Measurements from ENCODE around the gene DNAJC11. TPM values are rescaled to one million over a fixed set of nuclear protein-coding genes. Genes with fewer than 3 reads are reported as not detected.
"Not testable (repeated sequence)": the region's sequence is repeated elsewhere in the genome, so short reads cannot be mapped to it uniquely, and the experiment has no call there.

Gene DNAJC11
- total RNA-seq, 1 donor from 2014 or later, result 74.1 TPM

- Mint-ChIP-seq H3K4me3 (ENCODE audit: unreplicated experiment) (no peak overlapping the region), H3K27me3 (ENCODE audit: unreplicated experiment) (peaks cover 4% of the 10 kb centered on the region)
- DNase-seq, result peak; percentile 23
Measured at GRCh38 chr1:6743189-6744101, 41.8 kb upstream of the DNAJC11 start.

GRCh38 chr1:6742676-6743188 is 41.1 kb upstream of the DNAJC11 start:
- not testable (repeated sequence) for H3K27ac Mint-ChIP-seq (ENCODE audit: unreplicated experiment); H3K27me3 Mint-ChIP-seq (ENCODE audit: unreplicated experiment)

More at GRCh38 chr1:6743189-6744101, 41.8 kb upstream of the DNAJC11 start:
- TF ChIP-seq CTCF (IDR thresholded peaks at IDR 0.05; ENCODE audit: partially characterized antibody, unreplicated experiment), result no peak
- H3K9me3 Mint-ChIP-seq (ENCODE audit: unreplicated experiment), result peaks cover 1% of the 10 kb centered on the region
- no peak overlapping the region for H3K27ac Mint-ChIP-seq (ENCODE audit: unreplicated experiment)
- peaks cover 4% of the 10 kb centered on the region for H3K4me1 Mint-ChIP-seq (ENCODE audit: low read depth, unreplicated experiment)
- H3K36me3 Mint-ChIP-seq (ENCODE audit: unreplicated experiment), result no peaks in the 10 kb centered on the region

GRCh38 chr1:6738987-6739676 is 37.5 kb upstream of the DNAJC11 start:
- DNase-seq, result no peak
- H3K9me3 Mint-ChIP-seq (ENCODE audit: unreplicated experiment), result peaks cover 3% of the 10 kb centered on the region
- H3K27ac Mint-ChIP-seq (ENCODE audit: unreplicated experiment), result no peak overlapping the region
- H3K4me3 Mint-ChIP-seq (ENCODE audit: unreplicated experiment), result no peak overlapping the region
- no peak for TF ChIP-seq CTCF (IDR thresholded peaks at IDR 0.05; ENCODE audit: partially characterized antibody, unreplicated experiment)
- no peaks in the 10 kb centered on the region for H3K4me1 Mint-ChIP-seq (ENCODE audit: low read depth, unreplicated experiment)
- H3K36me3 Mint-ChIP-seq (ENCODE audit: unreplicated experiment), result no peaks in the 10 kb centered on the region
- no peaks in the 10 kb centered on the region for H3K27me3 Mint-ChIP-seq (ENCODE audit: unreplicated experiment)

More at GRCh38 chr1:6742676-6743188, 41.1 kb upstream of the DNAJC11 start:
- H3K9me3 Mint-ChIP-seq (ENCODE audit: unreplicated experiment); H3K4me3 Mint-ChIP-seq (ENCODE audit: unreplicated experiment); DNase-seq; H3K36me3 Mint-ChIP-seq (ENCODE audit: unreplicated experiment); H3K4me1 Mint-ChIP-seq (ENCODE audit: low read depth, unreplicated experiment): not testable (repeated sequence)

GRCh38 chr1:6732942-6733341 is 31.3 kb upstream of the DNAJC11 start:
- Mint-ChIP-seq H3K4me1 (ENCODE audit: low read depth, unreplicated experiment) (no peaks in the 10 kb centered on the region), H3K4me3 (ENCODE audit: unreplicated experiment) (no peak overlapping the region), H3K36me3 (ENCODE audit: unreplicated experiment) (no peaks in the 10 kb centered on the region), H3K9me3 (ENCODE audit: unreplicated experiment) (peaks cover 2% of the 10 kb centered on the region), H3K27ac (ENCODE audit: unreplicated experiment) (no peak overlapping the region), H3K27me3 (ENCODE audit: unreplicated experiment) (peaks cover 2% of the 10 kb centered on the region)
- no peak for TF ChIP-seq CTCF (IDR thresholded peaks at IDR 0.05; ENCODE audit: partially characterized antibody, unreplicated experiment)
- no peak for DNase-seq

- no peak for DNase-seq
- no peak for TF ChIP-seq CTCF (IDR thresholded peaks at IDR 0.05; ENCODE audit: partially characterized antibody, unreplicated experiment)
- Mint-ChIP-seq H3K36me3 (ENCODE audit: unreplicated experiment) (no peaks in the 10 kb centered on the region), H3K9me3 (ENCODE audit: unreplicated experiment) (peaks cover 2% of the 10 kb centered on the region), H3K27ac (ENCODE audit: unreplicated experiment) (no peak overlapping the region), H3K4me1 (ENCODE audit: low read depth, unreplicated experiment) (no peaks in the 10 kb centered on the region), H3K27me3 (ENCODE audit: unreplicated experiment) (peaks cover 2% of the 10 kb centered on the region), H3K4me3 (ENCODE audit: unreplicated experiment) (no peak overlapping the region)
Measured at GRCh38 chr1:6731905-6732304, 30.3 kb upstream of the DNAJC11 start.
